Midbrain (tissue), 1 donor: ENCODE results near the gene FAM234A.

Source experiments
- DNase-seq: peaks from one replicate; lab custom pipeline; 2025; lab: John Stamatoyannopoulos, UW

FAM234A gene

DNA sequence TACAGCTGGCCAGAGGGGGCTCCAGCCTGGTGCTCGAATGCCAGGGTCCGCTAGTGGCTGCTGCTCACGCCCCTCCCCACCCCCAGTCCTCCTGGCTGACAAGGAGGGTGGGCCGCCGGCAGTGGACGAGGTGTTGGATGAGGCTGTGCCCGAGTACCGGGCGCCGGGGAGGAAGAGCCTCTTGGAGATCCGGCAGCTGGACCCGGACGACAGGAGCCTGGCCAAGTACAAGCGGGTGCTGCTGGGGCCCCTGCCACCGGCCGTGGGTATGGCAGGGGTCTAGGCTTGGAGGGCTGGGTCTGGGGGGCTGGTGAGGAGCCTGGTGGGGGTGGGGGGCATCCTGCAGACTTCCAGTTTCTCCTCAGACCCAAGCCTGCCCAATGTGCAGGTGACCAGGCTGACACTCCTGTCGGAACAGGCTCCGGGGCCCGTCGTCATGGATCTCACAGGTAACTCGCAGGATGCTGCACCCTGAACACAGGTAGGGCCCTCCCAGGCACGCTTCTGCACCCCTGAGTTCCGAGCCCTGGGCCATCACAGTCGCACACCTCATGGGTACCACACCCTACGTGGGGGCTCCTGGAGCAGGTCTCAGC, 47.1 kb downstream of the FAM234A start:
- DNase-seq = no peak

DNA sequence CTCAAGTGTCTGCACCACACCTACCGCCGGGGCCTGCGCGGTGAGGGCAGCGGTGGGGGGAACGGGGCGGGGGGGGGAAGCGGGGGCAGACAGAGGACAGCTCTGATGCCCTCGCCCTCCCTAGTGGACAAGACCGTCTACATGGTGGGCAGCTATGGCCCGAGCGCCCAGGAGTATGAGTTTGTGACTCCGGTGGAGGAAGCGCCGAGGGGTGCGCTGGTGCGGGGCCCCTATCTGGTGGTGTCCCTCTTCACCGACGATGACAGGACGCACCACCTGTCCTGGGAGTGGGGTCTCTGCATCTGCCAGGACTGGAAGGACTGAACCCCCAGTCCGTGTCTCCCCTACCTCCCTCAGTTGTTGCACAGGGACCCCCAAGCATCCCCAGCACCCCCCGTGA, 47.9 kb downstream of the FAM234A start:
- DNase-seq = no peak

DNA sequence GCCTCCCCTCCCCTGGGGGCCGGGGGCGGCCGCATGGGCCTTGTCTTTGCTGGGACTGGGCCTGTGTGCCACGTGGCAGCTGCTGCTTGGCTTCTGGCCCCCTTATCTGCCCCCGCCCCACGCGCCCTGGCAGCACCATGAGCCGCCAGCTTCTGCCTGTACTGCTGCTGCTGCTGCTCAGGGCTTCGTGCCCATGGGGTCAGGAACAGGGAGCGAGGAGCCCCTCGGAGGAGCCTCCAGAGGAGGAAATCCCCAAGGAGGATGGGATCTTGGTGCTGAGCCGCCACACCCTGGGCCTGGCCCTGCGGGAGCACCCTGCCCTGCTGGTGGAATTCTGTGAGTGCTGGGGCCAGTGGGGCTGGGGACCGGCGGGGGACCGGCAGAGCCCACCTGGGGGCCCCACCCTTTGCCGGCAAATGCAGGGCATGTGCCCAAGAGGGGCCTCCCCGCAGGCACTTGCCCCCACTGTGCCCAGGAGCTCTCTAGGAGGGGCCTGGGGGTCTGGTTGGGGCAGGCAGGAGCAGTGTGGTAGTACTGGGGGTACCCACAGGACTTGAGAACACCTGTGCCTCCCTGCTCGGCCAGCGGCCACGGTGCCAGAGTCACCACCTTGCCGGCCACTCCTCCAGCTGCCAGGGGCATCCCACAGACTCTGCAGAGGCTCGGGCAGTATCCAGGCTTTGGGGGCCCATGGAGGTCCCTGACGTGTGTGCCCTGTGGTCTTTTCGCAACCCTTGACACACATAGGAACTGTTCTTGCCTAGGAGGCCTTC, 48.6 kb downstream of the FAM234A start, which contains the start of gene PDIA2:
PDIA2 (plus strand) TSS at position 132 of the 773 bp plus-strand sequence; CDS start at position 138, 6 bp downstream.
- DNase-seq = peak; percentile 39

DNA sequence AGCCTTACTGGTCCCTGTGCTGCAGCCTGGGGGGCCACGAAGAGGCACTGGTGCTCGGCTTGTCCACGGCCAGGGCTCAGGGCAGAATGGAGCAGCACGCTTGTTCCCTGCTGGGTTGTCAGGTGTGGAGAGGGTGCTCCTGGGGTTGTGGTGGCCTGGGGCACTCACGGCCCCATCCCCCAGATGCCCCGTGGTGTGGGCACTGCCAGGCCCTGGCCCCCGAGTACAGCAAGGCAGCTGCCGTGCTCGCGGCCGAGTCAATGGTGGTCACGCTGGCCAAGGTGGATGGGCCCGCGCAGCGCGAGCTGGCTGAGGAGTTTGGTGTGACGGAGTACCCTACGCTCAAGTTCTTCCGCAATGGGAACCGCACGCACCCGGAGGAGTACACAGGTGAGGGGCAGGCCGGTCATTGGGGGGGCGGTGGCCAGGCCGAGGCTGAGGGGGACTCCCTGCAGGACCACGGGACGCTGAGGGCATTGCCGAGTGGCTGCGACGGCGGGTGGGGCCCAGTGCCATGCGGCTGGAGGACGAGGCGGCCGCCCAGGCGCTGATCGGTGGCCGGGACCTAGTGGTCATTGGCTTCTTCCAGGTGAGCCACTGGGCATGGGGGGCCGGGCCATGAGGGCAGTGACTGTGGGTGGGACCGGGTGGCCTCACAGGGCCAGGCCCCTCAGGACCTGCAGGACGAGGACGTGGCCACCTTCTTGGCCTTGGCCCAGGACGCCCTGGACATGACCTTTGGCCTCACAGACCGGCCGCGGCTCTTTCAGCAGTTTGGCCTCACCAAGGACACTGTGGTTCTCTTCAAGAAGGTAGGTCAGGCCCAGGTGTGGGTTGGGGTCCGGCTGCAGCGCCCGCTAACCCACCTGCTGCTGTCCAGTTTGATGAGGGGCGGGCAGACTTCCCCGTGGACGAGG, 49.8 kb downstream of the FAM234A start:
- DNase-seq = no peak

DNA sequence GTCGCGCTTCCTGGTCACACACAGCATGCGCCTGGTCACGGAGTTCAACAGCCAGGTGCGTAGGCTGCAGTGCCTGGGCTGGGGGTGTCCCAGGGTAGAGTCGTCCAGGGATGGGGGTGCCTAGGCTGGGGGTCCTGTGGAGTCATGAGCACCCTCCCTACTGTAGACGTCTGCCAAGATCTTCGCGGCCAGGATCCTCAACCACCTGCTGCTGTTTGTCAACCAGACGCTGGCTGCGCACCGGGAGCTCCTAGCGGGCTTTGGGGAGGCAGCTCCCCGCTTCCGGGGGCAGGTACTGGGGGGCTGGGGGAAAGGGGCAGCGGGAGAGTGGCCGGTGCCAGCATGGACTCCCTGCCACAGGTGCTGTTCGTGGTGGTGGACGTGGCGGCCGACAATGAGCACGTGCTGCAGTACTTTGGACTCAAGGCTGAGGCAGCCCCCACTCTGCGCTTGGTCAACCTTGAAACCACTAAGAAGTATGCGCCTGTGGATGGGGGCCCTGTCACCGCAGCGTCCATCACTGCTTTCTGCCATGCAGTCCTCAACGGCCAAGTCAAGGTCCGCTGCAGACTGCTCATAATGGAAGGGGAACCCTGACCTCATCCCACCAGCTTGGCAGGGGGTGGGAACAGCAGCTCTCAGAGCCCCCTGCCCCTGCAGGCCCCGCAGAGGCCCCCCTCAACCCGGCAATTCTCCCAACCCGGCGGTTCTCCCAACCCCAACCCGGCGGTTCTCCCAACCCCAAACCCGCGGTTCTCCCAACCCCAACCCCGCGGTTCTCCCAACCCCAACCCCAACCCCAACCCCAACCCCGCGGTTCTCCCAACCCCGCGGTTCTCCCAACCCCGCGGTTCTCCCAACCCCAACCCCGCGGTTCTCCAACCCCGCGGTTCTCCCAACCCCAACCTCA, 50.8 kb downstream of the FAM234A start:
- no peak for DNase-seq

DNA sequence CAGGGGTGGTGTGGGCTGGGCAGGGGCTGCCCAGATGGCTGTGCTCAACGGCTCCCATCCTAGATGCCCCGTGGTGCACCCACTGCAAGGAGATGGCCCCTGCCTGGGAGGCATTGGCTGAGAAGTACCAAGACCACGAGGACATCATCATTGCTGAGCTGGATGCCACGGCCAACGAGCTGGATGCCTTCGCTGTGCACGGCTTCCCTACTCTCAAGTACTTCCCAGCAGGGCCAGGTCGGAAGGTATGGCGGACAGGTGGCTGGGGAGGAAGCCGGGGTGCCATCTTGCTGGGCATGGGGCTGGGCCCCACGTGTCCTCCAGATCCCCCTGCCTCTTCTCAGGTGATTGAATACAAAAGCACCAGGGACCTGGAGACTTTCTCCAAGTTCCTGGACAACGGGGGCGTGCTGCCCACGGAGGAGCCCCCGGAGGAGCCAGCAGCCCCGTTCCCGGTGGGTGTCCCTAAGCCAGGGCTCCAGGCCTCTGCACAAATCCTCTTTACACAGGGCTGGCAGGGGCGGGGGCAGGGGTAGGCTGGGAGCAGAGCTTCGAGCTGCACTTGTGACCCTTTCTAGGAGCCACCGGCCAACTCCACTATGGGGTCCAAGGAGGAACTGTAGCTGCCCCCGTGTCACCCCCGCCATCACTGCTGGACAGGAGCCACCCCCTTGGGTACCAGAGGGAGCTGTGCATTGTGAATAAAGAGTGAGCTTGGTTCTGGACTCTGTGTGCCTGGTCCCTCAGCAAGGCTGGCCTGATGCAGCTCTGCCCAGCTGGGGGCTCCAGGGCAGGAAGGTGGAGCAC, 52.1 kb downstream of the FAM234A start:
- DNase-seq = no peak

DNA sequence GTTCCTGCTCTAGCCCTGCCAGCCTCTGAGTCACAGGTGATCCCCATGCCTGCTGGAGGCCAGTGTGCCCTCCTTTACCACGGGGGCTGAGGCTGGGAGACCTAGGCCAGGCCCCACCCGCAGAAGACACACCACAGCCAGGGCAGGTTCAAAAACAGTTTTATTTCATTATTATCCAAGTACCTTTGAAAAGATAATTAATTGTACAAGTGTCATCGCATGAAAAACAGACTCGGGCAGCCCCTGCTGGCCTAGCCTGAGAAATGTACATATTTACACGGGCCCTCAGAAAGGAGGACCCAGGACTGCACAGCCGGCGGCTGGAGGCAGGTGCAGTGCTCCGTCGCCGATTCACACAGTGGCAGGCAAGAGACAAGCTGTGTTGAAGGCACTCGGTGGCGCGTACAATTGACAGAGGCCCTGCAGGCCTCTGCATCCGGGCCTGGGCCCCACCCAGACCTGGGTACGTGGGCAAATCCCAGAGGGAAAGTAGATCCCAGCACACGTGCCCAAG, 52.7 kb downstream of the FAM234A start:
- no peak for DNase-seq

DNA sequence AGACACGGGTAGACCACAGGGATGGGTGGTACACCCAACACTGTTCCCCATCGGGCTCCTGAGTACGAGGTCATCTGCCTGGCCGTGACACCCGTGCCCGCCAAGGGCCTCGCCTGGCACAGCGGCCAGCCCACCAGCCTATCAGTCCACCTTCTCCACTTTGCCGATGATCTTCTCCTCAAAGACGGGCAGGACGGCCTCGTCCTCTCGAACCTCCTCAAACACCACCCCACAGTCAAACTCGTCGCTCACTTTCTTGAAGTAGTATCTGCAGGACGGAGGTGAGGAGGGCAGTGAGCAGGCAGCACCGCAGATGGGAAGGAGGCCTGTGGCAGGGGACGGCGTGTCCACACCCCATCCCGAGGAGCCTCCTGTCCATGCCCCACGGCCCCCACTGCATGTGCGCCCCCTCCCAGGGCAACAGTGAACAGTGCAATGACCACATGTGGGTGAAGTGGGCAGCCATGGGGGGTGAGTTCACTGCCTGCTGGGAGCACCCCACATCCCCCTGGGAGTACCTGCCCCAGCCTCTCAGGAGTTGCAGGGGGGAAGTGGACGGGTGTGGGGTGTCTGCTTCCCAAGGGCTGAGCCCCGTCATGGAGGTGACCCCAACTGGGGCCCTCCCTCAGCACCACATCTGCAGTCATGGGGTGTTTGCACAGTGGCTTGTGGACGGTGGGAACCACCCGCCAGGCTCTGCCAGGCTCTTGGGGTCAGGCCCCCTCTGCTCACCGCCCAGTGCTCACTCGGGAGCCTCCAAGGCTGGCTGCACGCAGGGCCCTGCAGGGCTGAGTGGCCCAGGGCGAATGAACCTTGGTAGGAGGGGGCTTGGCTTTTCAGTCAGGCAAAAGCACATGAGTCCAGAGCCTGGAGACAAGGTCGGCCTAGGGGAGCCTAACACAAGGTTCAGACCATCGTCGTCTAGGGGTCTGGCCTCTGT, 53.6 kb downstream of the FAM234A start:
- no peak for DNase-seq

DNA sequence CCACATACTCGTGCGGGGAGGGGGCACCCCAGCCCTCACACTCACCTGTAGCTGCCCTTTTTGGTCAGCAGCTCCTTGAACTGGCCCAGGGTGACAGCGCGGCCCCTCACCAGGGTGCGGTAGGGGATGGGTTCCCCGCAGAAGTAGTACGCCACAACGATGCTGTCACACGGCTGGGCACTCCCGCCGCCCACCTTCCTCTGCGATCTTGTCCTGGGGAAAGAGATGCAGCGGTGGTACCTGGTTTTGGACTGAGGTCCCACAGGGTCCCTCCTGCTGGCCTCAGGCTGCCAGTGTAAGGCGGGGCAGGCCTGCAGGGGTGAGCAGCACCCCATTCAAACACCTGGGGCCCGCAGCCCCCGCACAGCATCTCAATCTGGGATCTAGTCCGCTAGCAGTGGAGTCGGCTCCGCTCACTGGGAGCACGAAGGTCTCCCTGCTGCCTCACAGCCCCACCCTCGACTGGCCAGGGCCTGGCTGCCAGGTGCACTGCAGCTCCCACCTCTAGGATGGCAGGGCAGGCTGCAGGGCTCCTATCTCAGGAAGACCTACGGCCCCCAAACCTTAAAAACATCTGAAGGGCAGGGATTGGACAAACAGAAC, 54.9 kb downstream of the FAM234A start:
- no peak for DNase-seq

DNA sequence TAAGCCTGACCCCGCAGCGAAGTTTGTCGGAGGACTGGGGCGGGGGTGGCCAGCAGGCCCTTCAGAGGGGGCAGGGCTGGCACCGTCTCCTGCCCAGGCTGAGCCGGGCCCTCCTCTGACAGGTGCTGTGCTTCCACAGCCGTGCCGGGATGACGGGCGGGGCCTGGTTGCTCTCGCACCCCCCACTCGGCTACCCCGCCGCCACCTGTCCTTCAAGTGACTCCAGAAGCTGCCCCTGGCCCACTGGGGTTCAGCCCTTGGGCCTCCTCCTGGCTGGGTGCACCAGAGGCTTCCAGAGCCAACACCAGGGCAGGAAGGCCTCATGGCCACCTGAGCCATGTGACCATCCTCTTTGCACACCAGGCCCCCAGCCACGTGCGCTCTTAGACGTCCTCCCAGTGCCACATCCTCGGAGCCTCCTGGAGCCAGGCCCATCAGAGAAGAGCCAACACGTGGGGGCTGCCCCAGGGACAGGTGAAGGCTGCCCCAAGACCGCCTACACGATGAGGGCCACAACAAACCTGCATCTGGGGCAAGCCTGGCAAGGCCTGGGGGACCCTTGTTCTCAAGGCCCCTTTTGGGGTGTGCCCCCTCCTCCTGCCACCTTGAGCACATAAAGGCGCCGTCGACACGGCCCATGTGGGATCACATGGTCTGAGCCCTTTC, 55.5 kb downstream of the FAM234A start:
- no peak for DNase-seq

DNA sequence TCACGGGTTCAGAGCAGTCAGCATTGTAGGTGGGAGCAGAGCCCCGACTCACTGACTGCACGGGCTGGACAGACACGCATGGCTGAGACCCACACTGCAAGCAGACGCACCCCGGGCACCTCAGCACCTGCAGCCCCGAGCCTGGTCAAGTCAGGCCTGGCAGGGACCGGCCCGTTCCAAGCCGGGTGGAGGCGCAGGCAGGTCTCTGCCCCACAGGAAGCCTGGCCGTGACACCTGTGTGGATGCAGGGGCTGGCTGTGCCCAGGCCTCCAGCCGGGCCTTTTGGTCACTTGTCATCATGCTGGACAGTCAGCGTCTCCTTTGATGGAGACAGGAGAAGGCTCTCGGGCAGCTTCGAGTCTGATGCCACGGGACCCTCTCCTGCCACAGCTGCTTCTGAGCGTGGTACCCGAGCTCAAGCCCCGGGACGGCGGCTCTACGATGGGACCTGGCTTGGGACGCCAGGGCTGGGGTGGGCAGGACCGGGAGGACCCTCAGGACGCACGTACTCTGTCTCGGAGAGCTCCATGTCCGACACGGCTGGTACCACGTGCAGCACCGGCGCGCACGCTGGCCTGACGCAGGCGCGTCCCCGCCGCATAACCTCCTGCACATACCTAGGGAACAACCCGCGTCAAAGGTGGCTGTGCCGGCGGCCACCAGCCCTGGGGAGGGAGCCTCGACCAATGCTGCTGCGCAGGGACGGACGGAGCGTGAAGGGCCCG, 56.2 kb downstream of the FAM234A start:
- DNase-seq = no peak

DNA sequence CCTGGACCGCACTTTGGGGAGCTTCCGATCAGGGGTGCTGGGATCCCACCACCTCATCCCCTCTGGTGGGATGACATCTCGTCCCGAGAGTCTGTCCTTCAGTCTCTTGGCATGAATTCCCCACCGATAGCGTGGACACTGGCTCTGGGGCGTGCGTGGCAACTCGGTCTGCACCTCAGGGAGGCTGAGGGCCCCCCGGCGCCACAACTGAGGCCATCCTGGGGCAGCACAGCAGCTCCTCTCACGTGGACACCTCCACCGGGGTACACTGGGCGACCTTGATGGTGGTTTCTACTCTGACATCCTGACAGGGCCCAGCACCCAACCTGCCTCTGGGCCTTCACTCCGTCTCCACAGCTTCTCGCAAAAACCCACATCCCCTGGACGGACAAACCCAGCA, 56.9 kb downstream of the FAM234A start:
- no peak for DNase-seq

DNA sequence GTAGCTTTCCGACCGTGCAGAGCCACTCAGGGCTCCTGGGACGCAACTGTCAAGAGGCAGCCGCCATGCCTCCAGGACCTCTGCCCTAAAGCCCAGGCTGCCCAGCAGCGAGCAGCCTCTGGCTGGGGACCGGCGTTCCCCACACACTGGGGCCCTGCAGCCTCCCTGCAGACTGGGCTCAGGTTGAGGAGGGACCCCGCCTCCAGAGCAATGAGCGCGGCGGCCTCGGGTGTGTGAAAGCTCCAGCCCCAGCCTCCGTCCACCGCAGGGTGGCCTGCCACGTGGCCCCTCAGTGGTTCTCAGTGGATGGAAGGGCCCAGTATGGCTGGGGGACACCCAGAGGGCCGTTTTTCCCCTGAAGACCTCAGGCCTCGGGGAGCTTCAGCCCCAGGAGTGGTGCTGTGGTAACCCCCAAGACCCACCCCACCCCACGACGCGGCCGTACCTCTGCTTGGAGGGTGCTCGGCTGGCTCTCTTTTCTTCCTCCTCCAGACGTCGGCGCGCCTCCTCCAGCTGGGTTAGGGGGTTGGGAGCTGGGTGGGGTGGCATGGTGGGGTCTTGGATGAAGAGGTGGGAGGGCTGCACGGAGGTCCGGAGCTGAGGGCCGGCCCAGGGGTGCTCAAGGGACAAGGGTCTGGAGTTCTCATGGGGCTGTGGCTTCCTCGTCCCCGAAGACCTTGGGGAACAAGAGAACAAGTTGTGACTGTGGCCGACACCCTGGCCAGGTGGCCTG, 58.6 kb downstream of the FAM234A start:
- DNase-seq = no peak

DNA sequence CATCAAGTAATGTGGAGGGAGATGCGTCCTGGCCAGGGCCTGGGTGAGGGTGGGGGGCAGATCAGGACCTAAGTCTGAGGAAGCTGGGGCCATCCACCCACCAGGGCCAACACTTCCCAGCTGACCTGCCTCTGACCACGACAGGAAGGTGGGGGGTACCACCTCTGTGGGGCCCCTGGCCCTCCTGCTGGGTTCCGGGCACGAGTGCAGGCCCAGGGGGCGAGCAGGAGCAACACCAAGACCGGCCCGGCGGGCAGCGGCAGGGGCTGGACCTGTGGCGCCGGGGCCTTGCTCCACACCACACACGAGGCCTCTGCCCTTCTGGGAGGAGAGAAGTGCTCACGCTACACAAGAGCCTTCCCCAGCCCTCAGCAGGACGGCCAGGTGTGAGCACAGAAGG, 61.7 kb downstream of the FAM234A start:
- DNase-seq = no peak

DNA sequence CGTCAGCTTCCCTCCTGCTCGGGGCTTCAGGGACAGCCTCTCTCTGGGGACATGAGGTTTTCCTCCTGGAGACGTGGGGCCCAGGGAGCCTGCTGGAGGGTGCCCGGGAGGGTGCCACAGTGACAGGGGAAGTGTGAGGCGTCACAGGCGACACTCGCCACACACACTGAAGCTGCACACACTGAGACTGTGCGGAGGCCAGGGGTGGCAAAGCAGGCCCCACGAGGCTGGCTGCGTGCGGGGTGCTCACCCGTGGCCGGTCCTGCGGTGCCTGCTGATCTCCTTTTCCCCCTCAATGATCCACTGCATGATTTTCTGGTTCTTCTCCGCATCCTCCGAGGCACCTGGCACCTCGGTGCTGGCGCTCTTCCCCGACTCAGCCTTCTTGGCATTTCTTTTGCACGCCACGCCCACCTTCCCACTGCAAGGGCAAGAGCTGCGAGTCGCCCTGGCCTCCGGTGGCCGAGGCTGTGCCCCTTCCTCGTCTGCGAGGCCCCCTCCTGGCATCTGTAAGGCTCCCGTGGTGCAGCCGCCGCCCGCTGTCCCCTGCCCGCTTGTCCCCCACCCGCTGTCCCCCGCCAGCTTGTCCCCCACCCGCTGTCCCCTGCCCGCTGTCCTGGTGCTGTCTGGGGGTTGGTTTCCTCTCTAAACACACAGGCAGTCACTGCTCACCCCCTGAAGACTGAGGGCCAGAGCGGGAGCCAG, 62.3 kb downstream of the FAM234A start:
- DNase-seq = no peak

DNA sequence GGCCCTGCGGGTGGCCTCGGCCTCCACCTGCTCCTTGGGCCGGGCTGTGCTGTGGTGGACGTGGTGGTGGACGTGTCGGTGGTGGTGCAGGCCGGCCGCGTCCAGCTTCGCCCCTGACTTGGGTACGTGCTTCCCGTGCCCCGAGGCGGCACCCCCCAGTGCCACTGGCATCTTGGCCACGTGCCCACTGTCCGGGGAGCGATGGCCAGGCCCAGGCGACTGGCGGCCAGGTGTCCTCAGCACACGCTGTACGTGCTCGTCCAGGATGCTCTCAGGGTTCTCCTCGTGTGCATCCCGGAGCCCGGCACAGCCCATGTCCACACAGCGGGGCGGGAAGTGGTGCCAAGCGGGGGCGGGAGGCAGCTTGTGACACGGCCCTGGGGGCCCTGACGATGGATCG, 63.2 kb downstream of the FAM234A start:
- no peak for DNase-seq
